NCI-H524 treated with DMSO at 0.1 percent for 48 hours (cell line): ENCODE results near the gene TGM1.
"Not testable (repeated sequence)": the region's sequence is repeated elsewhere in the genome, so short reads cannot be mapped to it uniquely, and the experiment has no call there.

ENCODE experiments used
- DNase-seq: peaks from one replicate; lab custom pipeline; 2025; lab: John Stamatoyannopoulos, UW

TGM1 gene

GRCh38 chr14:24206260-24207103 lies 56.5 kb downstream of the TGM1 start:
- DNase-seq = no peak

- peak; percentile 67 for DNase-seq
Observed at GRCh38 chr14:24204163-24205146, 58.5 kb downstream of the TGM1 start.

- DNase-seq = not testable (repeated sequence)
Observed at GRCh38 chr14:24203249-24203886, 59.6 kb downstream of the TGM1 start.

- DNase-seq = not testable (repeated sequence)
Observed at GRCh38 chr14:24202538-24202937, 60.4 kb downstream of the TGM1 start.
